GM19351 (cell line): ENCODE measurements around the gene NKD1.
"Not testable (repeated sequence)": the region's sequence is repeated elsewhere in the genome, so short reads cannot be mapped to it uniquely, and the experiment has no call there.

ENCODE experiments used
- ATAC-seq: cut with Tn5 transposase; IDR thresholded peaks from one replicate; pipeline ENCODE4 v1.9.1; 2021; ENCODE audit warnings: mild to moderate bottlenecking, moderate library complexity; ENCODE audit not compliant: unreplicated experiment

The NKD1 gene

DNA sequence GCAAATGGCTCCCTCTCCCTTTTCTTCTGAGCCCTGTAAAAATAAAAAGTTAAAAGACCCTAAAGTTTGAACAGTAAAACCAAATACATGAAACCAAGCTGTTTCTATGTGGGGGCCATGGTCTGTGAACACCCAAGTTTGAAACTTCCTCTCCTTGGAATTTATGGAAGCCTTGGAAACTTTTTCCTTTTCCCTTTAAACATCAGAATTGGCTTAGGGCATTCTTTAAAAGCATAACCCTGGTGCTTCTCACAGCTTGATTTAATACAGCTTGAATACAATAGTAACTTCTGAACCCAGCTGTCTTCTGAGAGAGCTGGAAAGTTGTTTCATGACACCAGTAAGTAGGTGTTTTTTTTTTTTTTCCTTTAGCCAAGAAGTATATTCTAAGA lies 26.5 kb downstream of the NKD1 start:
- no peak for ATAC-seq

DNA sequence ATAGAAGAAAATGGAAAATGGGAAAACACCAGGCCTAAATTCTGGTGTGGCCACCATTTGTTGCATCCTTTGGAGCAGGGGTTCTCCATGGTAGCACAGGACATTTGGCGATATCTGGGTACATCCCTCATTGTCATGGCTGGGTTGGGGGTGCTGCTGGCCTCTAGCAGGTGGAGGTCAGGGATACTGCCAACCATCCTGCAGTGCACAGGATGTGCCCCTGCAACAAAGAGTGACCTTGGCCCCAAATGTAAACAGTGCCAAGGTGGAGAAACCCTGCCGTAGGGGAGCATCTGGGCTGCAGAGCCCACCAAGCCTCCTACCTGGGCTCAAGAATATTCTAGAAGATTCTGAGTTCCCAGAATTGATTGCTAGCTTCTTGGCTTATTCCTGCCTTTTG lies 27.5 kb downstream of the NKD1 start:
- ATAC-seq: no peak

- ATAC-seq: no peak
These were observed 28.4 kb downstream of the NKD1 start for GRCh38 chr16:50576403-50577113.

GRCh38 chr16:50578137-50578536 lies 29.9 kb downstream of the NKD1 start:
- peak; percentile 77 for ATAC-seq

DNA sequence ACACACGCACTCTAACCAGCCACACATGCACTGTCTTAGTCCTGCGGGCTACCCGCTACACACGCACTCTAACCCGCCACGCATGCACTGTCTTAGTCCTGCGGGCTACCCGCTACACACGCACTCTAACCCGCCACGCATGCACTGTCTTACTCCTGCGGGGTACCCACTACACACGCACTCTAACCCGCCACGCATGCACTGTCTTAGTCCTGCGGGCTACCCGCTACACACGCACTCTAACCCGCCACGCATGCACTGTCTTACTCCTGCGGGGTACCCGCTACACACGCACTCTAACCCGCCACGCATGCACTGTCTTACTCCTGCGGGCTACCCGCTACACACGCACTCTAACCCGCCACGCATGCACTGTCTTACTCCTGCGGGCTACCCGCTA lies 31.2 kb downstream of the NKD1 start:
- ATAC-seq: not testable (repeated sequence)

DNA sequence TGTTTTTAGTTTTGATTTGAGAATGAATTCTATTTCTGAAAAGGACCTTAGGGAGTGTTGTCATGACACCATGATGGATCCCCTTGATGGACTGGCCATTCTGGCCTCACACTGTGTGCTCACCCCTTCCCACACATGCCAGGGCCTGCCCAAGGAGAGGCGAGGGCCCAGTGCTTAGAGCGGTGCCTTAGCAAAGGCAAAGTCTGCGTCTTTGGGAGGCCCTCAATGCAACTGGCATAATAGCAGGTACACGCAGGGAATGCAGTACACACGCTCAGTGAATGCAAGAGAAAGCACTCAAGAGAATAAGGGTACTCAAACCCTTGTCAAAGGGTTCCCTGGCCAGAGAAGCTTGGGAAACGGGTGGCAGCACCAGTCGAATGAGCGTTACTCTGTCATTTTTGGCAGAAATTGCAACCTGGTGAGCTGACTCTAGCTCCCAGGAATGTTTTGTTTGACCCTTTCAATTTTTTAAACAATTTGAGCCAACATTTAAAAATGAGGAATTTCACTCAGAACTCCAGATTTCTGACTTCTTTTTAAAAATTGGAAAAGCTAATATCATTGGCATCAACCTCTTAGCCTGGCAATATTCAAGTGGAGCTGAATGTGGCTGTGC lies 32.1 kb downstream of the NKD1 start:
- ATAC-seq: no peak

- no peak for ATAC-seq
These were observed 33.6 kb downstream of the NKD1 start for GRCh38 chr16:50581845-50582244.

DNA sequence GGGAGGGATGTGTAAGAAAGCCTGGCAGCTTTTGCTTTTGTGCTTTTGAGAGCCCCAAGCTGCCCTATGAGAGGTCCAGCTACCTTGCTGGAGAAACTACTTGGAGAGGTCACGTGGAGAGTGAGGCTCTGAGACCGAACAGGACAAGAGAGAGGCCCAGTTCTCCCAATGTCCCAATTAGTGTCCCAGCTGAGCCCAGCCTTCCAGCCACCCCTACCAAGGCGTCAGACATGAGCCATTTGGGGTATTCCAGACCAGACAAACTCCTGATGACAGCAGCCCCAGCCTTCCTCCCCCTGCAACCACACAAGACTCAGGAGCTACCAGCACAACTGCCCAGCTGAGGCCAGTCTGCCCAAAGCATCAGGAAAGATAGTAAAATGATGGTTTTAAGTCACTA lies 35.0 kb downstream of the NKD1 start:
- ATAC-seq: no peak

DNA sequence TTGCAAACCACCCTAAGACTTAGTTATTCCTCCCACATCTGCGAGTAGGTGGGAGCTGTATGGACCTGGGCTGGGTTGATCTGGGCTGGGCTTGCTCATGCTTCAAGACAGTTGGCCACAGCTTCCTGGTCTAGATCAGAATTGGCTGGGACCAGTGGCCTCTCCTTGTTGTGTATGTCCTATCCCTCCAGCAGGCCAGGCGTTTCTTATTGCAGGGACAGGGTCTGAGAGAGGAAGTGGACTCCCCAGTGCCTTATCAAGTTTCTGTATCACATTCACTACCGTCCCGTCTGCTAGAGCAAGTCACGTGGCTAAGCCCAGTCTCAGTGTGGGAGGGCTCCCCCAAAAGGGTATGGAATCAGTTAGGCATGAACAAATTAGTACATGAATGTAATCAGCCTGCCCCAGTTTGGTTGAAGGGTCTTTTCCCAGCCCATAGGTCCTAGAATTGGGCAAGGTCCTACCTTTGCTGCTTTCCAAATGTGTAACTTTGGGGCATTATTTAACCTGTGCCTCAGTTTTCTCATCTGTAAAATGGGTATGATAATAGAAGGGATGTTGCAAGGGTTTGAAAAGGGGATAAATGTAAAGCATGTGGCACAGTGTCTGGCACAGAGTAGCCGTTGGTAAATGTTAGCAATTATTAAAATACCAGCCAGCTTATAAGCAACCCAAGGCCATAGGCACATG lies 36.0 kb downstream of the NKD1 start:
- ATAC-seq: peak; percentile 79

DNA sequence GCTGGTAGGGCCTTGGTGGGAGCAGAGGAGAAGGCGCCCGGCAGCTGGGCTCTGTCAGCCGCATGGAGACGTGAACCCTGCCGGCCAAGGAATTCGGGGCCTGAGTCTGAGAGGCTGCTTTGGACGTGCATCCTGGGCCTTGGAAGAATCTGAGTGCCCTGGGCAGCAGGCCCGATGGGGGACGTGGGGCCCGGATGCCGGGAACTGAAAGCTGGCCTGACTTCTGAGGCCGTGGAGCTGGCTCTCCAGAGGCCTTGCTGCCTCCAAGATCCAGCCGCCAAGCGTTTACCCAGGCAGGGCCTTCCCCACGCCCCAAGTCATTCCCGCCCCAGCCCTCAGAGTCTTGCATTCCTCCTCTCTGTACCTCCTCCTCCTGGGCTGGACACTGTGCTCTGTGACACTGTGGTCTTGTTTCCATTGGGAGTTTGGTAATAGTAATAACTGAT lies 37.2 kb downstream of the NKD1 start:
- no peak for ATAC-seq

GRCh38 chr16:50587543-50587942 lies 39.3 kb downstream of the NKD1 start:
- ATAC-seq: no peak

DNA sequence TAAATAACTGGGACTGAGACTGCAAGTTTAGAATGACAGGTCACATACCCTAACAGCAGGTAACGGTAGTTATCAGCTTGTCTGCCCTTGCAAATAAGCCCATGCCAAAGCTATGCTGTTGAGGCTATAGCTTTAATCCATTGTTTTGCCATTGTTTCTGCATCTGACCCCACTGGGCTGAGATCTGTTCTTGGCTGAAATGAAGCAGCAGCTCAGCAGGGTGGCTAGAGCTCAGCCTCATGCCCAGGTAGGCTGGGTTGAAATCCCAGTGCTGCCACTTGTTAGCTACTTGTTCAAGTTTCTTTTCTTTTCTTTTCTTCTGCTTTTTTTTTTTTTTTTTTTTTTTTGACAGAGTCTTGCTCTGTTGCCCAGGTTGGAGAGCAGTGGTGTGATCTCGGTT lies 40.1 kb downstream of the NKD1 start:
- ATAC-seq: no peak

DNA sequence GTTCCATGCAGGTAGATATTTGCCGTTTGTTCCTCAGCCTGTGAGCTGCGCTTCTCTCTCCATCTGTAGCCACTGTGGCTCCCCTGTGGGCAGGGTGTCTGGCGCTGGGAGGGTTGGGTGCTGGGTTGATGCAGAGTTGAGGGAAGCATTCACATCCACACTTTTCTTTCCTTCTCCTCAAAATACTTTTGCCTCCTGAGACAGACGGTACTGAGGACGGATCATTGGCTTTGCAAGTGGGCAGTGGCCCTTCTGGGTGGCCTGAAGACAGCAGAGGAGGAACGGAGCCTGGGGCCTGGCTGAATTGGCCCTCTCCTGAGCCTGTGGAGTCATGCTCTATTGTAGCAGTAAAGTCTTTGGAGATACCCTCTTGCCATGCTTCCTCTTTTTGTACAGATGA lies 43.0 kb downstream of the NKD1 start:
- no peak for ATAC-seq

DNA sequence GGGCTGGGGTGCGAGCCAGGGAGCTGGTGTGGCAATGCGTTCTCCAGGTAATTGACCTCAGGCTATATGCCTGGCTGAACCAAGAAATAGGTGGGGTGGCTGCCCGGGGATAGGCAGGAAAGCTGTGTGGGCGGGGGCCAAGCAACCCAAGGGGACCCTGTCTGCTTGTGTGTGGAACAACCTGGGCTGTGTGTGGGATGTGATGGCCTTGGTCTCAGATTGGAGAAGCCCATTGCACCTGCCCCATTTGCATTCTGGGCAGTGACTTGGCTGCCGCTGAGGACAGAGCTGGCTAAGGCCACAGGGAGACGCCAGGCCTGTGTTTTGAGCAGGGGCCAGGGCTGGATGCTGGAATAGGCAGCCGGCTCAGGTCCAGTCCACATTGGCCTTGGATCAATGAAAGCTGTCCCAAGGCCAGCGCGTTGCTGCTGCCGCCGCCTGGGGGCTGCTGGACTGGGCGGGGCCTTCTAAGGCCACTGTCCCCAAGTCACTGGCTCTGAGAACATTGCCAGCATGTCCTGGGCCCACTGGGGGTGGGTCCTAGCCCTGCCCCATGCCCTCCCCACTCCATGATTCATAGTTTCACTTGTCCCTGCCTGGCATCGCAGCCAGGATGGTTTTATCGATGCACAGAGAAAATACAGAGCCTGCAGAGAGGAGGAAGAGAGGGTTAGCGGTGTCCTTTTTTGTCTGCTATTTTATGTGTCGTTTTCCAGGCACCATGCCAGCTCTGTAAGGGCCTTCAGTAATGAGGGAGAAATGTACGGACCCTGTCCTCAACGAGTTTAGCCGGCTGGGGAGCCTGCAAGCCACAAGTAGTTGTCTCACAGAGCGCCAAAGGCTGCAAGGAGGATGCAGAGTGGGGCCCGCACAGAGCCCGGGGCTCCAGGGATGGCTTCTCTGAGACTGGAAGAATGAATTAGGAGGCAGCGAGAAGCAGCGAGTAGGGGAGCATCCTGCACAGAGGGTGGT lies 43.9 kb downstream of the NKD1 start:
- no peak for ATAC-seq

DNA sequence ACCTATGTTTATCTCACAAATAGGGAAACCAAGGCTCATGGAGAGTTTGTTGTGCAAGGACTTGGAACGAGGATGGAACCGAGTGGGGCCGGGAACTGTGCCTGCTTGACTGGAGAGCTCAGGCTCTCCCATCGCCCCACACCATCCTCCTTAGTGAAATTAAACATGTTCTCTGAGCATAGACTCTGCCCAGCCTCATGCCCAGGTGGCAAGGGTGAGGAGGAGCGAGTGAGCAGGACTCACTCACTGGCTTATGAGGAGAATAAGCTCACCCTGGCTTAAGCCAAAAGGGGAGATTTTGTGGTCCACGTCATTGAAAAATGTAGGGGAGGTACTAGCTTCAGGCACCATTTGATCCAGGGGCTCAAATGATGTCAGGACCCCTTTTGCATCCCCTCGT lies 44.8 kb downstream of the NKD1 start:
- ATAC-seq: no peak

DNA sequence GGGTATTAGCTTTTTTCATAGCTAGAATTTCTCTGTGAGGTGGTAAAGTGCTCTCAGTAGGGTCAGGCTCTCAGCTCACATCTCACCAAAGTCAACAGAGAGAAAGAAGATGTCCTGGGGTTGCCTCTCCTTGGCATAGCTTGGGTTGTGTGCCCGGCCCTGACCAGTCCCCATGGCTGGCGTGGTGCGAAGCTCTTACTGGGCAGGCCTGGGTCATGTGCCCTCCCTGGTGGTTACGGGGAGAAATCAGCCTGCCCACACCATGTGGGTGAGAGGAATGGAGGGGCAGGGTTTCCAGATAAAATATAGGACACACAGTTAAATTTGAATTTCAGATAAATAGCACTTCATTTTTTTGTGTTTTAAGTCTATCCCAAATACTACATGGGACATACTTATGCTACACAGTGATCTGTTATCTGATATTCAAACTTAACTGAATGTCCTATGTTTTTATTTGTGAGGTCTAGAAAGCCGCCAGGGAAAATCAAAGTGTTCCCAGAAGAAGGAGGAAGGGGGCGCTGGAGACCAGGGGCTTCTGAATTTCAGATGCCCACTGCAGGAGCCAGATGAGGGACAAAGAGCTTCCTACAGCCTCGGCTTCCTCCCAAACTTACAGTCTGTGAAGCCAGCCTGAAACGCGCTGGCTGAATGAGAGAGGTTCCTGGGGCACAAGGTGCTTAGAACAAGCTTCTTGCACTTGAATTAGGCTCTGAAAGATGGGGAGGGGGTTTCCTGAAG lies 45.4 kb downstream of the NKD1 start:
- ATAC-seq: no peak

GRCh38 chr16:50594308-50595260 lies 46.4 kb downstream of the NKD1 start:
- ATAC-seq: no peak

GRCh38 chr16:50595859-50596258 lies 47.7 kb downstream of the NKD1 start:
- ATAC-seq: no peak

GRCh38 chr16:50596762-50597450 lies 48.7 kb downstream of the NKD1 start:
- ATAC-seq: no peak
